ENCODE measurements around the gene LENG8. TPM values are rescaled to one million over a fixed set of nuclear protein-coding genes. Genes with fewer than 3 reads are reported as not detected.

Gene LENG8
- total RNA-seq, 1 experiment from 2014 or later: 55.5 TPM

GRCh38 chr19:54429545-54430227, 19.3 kb upstream of the LENG8 start:
- intact Hi-C loops (cut with micrococcal nuclease): loop anchor here (2.0 kb wide), 1 partner anchor 33 kb away; the partner anchor contains the start of gene LENG9
- ATAC-seq: no peak

GRCh38 chr19:54430306-54431254, 18.4 kb upstream of the LENG8 start:
- H3K9ac ChIP-seq (ENCODE audit: low read length): peak overlapping the region; percentile 50; the same call in 1 of the 2 replicates
- H3F3A ChIP-seq (ENCODE audit: low read length, unreplicated experiment): no peaks in the 10 kb centered on the region
- H3K9me2 ChIP-seq (replicated peaks; ENCODE audit: low read length): no peaks in the 10 kb centered on the region
- peak overlapping the region; percentile 66 for H3K4me3 ChIP-seq (ENCODE audit: low read length)
- H3K36me3 ChIP-seq (ENCODE audit: low read depth, low read length): no peaks in the 10 kb centered on the region
- ChIA-PET POLR2A (ENCODE audit: unreplicated experiment) (interaction anchor here (0.6 kb wide), 2 partner anchors 17 to 1054 kb away, joined by 4 to 14 read pairs; partner anchors contain the start of gene NAT14), CTCF (interaction anchor here (0.6 to 1.4 kb wide), 6 partner anchors 31 to 294 kb away, joined by 4 to 15 read pairs (median 6); no protein-coding TSS in a partner anchor)
- peak overlapping the region; percentile 73 for H2AFZ ChIP-seq (ENCODE audit: low read length)
- ATAC-seq (peak; percentile 55), DNase-seq (peak; percentile 74)
- H3K79me2 ChIP-seq (ENCODE audit: low read length): no peaks in the 10 kb centered on the region
- peak overlapping the region; percentile 89 for H3K27ac ChIP-seq (ENCODE audit: low read length)
- no TSS peak for BruUV-seq (replicated peaks)
- intact Hi-C loops (cut with micrococcal nuclease): loop anchor here (2.0 kb wide), 1 partner anchor 32 kb away; the partner anchor contains the start of gene LENG9
- no peaks in the 10 kb centered on the region for H4K20me1 ChIP-seq (ENCODE audit: low read length)
- peaks cover 34% of the 10 kb centered on the region for H3K4me1 ChIP-seq (ENCODE audit: insufficient read depth, low read length)
- H3K9me3 ChIP-seq (ENCODE audit: low read length): no peaks in the 10 kb centered on the region
- H3K4me2 ChIP-seq (ENCODE audit: low read length): peak overlapping the region; percentile 91
- H3K27me3 ChIP-seq (ENCODE audit: low read length): no peaks in the 10 kb centered on the region
- TF ChIP-seq CTCF (conservative IDR thresholded peaks at IDR 0.05; ENCODE audit: low read depth, low read length): peak; percentile 53
- no peak for TF ChIP-seq EZH2phosphoT487 (IDR thresholded peaks at IDR 0.05; ENCODE audit: borderline replicate concordance, low read length)

More at GRCh38 chr19:54429545-54430227, 19.3 kb upstream of the LENG8 start:
- Histone ChIP-seq H2AFZ (ENCODE audit: low read length) (no peak overlapping the region), H3F3A (ENCODE audit: low read length, unreplicated experiment) (no peaks in the 10 kb centered on the region), H3K9me2 (replicated peaks; ENCODE audit: low read length) (no peaks in the 10 kb centered on the region), H3K4me1 (ENCODE audit: insufficient read depth, low read length) (peaks cover 34% of the 10 kb centered on the region), H3K36me3 (ENCODE audit: low read depth, low read length) (no peaks in the 10 kb centered on the region), H3K27ac (ENCODE audit: low read length) (no peak overlapping the region), H3K4me3 (ENCODE audit: low read length) (no peak overlapping the region), H3K79me2 (ENCODE audit: low read length) (no peaks in the 10 kb centered on the region), H3K9me3 (ENCODE audit: low read length) (no peaks in the 10 kb centered on the region), H3K9ac (ENCODE audit: low read length) (no peak overlapping the region), H3K27me3 (ENCODE audit: low read length) (peaks cover 6% of the 10 kb centered on the region; the same call in 1 of the 2 replicates), H4K20me1 (ENCODE audit: low read length) (no peaks in the 10 kb centered on the region), H3K4me2 (ENCODE audit: low read length) (peak overlapping the region; percentile 91)
- TF ChIP-seq CTCF (conservative IDR thresholded peaks at IDR 0.05; ENCODE audit: low read depth, low read length): no peak
- no peak for TF ChIP-seq EZH2 (IDR thresholded peaks at IDR 0.05; ENCODE audit: low read length, unreplicated experiment)
- TF ChIP-seq EZH2phosphoT487 (IDR thresholded peaks at IDR 0.05; ENCODE audit: borderline replicate concordance, low read length): no peak
- no TSS peak for BruUV-seq (replicated peaks)
- no peak for DNase-seq
- CTCF ChIA-PET: interaction anchor here (0.5 to 0.6 kb wide), 3 partner anchors 34 to 862 kb away, joined by 3 to 7 read pairs (median 3); partner anchors contain the start of gene LENG9
- POLR2A ChIA-PET (ENCODE audit: unreplicated experiment): no interaction called here

Measured in PC-3 (cell line).